HG03196 (cell line): ENCODE measurements around the gene HSD11B1L.
A peak's percentile ranks its signal among the peaks of the same experiment; 100 is the strongest.

ENCODE experiments used
- ATAC-seq: cut with Tn5 transposase; IDR thresholded peaks from one replicate; pipeline ENCODE4 v1.9.1; 2021; ENCODE audit not compliant: unreplicated experiment

Gene HSD11B1L, protein sequence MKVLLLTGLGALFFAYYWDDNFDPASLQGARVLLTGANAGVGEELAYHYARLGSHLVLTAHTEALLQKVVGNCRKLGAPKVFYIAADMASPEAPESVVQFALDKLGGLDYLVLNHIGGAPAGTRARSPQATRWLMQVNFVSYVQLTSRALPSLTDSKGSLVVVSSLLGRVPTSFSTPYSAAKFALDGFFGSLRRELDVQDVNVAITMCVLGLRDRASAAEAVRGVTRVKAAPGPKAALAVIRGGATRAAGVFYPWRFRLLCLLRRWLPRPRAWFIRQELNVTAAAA

DNA sequence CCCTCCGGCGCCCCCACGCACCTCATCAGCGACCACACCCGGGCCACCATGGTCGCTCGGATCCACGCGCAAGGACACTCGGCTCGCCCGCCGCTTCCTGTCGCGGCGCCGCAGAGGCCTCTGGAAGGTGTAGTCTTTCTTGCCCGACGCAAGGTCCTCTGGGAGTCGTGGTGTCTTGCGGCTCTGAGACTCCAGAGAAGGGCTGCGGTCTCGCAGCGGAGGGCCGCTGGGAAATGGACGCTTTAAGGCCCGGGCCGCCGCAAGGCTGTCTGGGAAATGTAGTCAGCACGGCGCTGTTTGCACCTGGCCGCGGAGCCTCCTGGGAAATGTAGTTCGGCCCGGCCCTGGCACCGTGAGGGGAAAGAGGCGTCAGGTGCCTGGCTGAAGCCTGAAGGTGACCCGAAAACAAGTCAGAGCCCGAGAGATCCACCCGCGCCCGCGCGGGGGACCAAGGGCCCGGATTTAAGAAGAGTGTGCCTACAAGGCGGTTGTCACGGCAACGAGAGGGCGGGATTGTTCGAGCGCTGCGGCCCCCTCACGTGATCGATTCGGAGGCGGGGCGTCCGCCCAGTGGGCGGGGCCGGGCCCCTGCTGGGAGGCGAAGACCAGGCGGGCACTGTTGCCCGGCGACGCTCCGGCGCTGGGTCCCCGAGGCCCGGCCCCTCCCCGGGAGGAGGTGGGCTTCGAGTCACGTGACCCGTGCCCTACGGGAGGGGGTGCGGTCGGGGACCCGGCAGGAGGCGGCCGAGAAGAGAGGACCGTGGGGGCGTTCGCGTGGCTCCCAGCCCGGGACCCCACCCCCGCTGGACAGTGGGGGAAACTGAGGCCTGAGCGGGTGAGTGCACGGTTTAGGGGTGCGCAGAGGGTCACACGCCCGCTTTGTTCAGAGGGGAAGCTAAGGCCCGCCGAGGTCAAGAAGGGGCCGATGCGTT is at the start of gene HSD11B1L, which contains the start of gene MICOS13:
HSD11B1L (plus strand) TSS at position 591 of the 932 bp plus-strand sequence. CDS start 3,806 bp downstream, outside the sequence.
MICOS13 (minus strand) TSS at position 80 of the 932 bp plus-strand sequence; CDS start at position 50, 30 bp downstream.
- ATAC-seq, result peak; percentile 82

DNA sequence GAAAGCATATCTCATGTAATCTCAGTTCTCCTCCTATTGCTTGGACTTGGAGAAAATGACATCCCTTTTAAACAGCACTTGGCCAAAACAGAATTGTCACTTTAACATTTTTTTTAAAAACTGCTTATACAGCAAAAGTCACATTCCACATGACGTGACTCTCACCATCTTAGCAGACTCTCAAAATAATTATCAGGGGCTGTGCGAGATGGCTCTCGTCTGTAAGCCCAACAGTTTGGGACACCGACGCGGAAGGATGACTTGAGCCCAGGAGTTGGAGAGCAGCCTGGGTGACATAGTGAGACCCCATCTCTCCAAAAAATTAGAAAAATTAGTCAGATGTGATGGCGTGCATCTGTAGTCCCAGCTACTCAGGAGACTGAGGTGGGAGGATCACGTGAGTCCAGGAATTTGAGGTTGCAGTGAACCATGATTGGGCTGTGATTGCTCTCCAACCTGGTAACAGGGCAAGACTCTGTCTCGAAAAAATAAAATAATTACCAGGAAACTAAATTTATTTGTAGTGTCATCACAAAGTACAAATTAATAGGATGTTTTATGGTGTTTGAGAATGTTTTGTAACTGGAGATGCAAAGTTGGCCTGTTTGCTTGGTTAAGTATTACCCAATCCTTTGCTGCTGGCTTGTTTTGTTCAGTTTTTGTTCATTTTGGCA is 49.1 kb upstream of the HSD11B1L start:
- ATAC-seq, result no peak

DNA sequence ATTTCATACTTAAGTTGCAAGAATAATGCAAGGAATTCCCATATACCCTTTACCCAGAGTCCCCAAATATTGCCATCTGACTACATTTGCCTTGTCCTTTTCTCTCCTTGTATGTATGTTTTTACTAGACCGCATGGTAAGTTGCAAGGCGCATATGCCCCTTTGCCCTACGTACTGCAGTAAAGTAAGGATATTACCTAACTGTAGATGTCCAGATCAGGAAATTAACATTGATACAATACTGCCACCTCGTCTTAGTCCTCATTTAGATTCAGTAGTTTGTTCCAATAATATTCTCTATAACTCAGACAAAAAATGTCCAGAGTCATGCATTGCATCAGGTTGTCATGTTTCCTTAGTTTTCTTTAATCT is 48.6 kb upstream of the HSD11B1L start:
- no peak for ATAC-seq

DNA sequence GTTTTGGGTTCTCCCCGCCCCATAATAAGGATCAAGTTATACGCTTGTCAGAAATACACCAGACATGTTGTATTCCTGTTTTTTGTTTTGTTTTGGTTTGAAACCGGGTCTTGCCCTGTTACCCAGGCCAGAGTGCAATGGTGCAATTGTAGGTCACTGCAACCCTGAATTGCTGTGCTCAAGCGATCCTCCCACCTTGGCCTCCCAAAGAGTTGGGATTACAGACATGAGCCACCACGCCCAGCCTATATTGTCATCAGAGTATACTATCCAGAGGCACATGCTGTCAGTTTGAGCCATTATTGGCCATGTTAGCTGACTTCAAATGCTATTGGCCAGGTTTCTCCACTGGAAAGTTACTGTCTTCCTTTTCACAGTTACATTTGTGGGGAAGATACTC is 48.2 kb upstream of the HSD11B1L start:
- ATAC-seq, result no peak

DNA sequence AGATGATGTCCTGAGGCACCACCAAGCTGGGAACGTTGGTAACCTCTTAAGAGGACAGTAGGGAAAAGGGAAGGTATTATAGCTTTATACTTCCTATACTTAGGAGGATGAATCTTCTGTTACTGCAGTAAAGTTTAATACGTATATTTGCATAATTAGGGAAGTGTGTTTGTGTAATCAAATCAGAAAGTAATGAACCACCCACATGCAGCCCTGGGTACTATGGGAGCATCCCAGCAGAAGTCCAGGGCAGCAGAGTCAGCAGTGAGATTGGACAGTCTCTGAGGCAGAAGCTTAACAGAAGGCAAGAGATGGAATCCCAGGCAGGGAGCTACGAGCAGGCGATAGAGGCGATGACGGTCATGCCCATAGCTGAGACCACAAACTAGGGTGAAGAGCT is 45.4 kb upstream of the HSD11B1L start:
- ATAC-seq, result no peak

DNA sequence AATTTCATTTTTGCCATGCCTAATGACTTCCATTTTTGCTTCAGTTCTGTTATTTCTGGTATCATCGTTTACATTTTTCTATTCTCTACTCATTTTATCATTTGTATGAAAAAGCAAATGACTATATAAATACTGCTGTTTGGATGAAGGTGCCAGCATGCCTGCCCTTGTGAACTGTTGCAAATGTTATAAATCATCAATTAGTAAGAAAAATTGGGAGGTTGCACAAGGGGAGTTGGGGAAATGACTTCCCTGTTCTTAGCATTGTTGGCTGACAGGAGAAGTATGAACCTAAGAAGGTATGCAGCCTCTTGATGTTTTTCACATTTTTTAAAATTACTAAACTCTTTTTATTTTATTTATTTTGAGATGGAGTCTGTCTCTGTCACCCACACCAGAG is 42.9 kb upstream of the HSD11B1L start:
- no peak for ATAC-seq

DNA sequence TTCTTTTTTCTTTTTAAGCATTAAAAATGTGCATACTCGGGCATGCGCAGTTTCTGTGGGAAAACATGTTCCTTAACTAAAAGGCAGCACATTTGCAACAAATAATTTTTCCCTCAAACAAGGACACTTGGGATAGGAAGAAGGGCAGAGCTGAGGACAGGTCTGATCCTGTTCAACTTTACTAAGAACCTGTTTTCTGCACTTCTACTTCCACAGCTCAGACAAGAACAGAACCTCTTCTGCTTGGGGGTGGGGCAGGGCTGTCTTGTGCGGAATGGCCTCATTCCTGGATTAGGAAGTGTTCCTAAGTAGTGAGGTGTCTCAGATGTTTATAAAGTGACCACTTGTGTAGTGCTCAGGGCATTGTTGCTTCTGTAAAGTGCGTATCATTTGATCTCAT is 39.7 kb upstream of the HSD11B1L start:
- ATAC-seq, result no peak

DNA sequence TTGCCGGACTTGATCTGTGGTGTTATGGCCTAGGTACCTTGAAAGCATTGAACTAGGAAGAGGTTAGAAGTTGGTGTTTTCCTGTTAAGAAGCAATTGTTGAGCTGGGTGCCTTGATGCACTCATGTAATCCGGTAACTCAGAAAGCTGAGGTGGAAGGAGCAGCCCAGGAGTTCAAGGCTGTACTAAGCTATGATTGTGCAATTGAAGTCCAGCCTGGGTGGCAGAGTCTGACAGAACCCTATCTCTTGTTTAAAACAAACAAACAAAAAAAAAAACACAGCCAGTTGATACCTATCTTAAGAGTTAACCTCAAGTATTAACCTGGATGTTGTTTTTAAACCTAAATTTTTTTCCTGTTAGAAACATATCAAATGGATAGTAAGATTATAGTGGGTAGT is 38.6 kb upstream of the HSD11B1L start:
- ATAC-seq, result no peak

DNA sequence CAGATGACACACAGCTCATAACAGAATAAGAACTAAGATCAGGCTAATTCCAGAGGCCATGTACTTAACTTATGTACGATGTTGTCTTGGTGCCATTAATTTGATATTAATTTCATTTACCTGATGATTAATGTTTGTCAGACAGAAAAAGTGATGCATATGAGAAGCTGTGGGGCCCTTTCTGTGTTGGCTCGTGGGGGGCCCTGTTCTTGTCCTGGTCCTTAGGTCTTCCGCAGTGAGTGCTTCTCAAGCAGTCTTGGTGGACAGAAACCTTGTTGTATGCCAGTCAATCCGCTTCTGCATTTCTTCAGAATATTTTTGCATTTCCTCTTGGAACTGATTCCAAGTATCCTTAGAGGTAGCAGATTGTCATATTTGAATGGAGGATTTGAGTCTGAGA is 37.8 kb upstream of the HSD11B1L start:
- ATAC-seq, result no peak

DNA sequence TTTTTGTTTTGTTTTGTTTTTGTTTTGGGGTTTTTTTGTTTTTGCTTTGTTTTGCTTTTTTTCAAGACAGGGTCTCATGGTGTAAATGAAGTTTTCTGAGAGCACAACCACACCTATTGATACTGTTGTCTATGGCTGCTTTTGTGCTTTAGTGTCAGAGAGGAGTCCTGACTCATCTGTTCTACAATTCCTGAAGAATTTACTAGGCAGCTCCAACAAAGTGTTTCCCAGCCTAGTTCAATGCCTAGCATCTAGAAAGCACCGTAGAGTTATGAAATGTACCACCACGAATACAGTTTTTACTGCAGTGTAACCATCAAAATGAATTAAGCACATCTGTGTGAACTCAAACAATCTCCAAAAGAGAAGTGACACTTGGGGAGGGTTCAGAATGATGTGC is 36.8 kb upstream of the HSD11B1L start:
- ATAC-seq, result no peak

DNA sequence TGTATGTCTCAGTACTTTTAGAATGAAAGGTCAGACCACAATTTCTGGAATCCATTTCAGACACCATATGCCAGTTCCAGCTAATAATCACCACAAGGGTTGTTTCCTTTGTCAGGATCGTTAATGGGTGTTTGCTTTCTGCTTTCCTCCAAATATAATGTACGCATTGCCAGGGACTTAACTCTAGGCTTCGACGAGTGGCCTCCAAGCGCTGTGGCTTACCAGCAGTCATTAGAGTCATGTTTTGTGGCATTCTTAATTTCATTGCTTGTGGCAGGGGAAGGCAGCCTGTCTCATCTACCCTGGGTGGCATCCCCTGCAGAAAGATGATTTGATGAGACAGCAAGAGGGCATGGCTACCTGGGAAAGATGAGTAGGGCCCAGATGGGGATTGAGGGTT is 35.4 kb upstream of the HSD11B1L start:
- ATAC-seq, result no peak

DNA sequence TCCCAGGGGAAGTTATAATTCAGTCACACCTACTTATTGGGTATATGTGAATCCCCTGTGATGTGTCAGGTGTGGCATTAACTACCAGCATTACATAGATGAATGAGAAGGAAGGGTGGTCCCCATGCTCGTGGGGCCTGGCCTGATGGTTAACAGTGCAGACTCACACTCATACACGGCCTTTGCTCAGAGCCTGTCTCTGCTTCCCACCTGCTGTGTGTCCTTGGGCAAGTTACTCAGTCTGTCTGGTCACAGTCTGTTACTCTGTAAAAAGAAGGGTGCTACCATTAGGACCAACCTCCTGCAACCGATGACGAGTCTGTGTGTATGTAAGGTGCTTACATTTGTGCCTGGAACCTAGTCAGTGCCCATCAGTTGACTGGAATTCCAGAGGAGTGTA is 34.1 kb upstream of the HSD11B1L start:
- no peak for ATAC-seq

DNA sequence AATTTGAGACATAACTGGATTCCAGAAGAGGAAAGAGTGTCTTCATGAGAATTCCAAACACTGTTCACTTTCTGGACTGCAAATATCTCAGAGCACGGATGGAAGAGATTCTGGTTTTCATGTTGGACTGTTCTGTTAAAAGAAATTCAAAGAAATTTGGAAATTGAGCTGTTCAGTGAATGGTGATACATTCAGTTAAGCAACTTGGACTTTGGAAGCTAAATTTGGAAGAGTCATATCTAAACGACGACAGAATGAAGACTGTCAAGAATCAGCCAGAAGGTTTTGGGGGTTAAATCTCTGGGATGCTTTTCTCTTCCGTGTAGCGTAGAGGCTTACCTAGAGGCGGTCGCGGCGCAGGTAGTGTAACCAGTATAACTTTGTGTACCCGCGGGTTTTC is 32.4 kb upstream of the HSD11B1L start:
- no peak for ATAC-seq

DNA sequence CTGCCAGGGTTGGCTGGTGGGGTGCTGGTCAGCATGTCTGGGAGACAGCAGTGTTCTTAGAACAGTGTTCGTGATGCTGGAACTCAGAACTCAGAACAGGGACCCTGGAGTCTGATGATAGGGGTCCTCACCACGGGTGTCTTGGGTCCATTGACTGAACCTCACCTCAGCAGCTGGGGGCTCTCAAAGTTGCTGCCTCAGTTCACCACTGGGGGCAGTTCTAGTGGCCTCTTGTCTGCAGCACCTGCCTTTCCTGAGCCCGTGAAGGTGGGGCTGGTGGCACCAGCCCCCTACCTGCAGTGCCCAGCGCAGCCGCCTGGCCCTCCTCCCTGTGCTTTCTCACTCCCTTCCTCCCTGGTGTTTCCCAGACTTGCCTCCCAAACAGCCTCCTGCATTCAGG is 29.5 kb upstream of the HSD11B1L start:
- no peak for ATAC-seq

DNA sequence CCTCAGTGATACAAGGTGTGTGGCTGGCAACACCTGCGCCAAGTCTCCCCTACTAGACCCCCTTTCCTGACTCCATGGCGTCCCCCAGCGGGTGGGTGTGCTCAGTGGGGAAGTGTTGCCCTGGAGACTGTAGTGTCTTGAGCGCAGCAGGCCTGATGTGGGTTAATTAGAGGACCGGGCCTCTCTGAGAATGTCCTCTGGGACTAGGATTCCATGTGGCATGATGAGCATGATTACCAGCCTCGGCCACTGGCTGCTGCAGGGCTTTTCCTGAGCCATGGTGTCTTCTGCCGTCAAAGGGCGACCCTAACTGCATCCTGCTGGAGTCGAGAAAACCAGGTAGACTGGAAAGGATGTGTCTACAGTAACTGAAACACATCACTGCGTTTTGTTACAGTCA is 28.6 kb upstream of the HSD11B1L start:
- no peak for ATAC-seq

DNA sequence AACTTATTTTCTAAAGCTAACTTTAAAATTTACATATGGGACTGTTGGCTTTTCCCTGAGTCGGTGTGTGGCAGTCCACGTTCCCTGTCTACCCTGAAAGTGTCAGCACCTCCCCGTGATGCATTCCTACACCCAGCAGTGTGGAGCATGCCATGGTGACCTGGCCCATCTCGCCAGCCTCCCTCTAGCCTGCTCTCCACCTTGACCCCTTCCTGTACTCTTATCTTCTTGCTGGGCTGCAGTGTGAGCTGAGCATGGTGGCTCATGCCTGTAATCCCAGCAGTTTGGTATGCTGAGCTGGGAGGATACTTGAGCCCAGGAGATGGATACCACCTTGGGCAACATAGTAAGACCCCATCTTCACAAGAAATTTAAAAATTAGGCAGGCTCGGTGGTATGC is 25.9 kb upstream of the HSD11B1L start:
- ATAC-seq, result no peak

DNA sequence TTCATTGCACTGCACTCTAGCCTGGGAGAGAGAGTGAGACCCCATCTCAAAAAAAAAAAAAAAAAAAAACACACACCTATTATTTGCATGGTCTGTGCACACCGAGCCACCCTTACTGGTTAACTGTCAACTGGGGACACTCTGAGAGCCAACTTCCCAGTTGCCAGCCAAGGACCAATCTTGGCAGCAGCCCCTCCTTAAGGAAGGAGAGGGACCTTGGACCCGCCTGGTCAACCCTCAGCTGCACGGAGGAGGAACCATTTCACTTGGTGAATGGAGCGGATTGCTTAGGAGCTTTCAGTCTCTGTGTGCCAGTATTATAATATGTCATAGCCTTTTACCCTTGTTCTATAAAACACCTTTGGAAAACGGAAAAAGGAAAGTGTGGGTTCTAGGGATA is 25.4 kb upstream of the HSD11B1L start:
- no peak for ATAC-seq

DNA sequence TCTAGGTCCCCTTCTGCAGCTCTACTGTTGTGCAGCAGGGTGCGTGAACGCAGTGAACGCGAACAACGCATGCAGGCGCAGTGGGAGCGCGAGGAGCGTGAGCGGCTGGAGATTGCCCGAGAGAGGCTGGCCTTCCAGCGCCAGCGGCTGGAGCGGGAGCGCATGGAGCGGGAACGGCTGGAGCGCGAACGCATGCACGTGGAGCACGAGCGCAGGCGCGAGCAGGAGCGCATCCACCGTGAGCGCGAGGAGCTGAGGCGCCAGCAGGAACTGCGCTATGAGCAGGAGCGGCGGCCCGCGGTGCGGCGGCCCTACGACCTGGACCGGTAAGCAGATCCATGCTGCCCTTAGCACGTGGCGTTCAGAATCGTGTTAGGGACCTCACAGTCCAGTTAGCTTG is 19.3 kb upstream of the HSD11B1L start:
- no peak for ATAC-seq

DNA sequence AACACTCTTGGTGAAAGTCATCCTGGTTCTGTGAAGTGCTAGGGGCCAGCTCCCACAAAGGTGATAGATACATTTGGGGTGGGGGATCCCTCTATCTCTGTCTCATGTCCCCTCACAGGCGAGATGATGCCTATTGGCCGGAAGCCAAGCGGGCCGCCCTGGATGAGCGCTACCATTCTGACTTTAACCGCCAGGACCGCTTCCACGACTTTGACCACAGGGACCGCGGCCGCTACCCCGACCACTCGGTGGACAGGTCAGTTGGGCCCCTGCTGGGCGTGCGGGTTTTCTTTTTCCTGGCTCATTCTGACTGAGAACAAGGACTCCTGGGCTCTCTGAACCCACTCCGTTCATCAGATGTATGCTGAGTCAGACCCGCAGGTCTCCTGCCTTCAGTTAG is 16.9 kb upstream of the HSD11B1L start:
- ATAC-seq, result no peak

DNA sequence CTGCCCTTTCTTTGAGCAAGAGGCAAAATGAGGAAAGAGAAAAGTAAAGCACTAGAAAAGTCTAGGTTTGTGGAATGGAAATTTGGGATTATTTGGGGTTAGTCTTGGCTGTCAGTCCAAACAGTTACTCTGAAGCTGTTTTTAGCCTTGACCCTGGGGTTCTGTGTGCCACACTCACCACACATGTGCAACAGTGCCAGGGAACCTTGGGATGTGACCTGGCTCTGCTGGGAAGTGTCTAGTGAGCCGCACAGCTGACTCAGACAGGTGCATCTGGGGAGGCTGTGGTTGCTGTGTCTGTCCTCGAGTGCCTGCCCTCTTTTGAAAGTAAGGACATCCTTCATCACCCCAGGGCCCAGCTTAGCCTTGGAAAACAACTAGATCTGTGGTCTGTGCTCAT is 16.3 kb upstream of the HSD11B1L start:
- no peak for ATAC-seq

DNA sequence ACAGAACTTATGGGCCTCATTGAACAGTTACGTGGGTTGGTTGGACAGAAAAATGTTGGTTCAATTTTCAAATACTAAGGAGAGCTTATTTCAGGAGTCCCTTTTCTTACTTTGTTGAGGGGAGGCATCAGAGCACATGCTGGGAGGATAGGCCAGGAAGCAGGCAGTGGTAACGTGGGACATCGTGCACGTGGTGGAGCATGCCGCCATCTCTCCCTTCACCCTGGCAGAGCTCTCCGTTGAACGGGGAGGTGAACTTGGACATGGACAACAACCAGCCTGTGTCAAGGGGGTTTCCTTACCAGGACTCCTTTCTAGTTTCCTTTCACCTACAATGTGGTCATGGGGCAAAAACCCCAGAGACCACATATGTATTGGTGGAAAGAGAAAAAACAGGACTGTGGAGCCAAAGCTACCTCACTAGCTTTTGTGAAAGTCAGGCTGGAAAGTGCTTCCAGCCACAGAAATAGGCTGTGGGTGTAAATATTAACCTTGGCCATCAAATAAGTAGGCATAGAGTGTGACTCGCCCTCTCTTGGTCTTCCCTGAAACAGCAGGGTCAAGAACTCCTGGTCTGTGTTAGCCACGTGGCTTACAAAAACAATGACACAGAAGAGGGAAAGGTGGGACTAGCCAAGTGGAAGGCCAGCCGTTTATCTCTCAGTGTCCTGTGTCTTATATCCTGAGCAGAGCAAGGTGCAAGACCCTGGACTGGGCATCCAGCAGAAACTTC is 14.9 kb upstream of the HSD11B1L start:
- no peak for ATAC-seq
